ENCODE results near the gene CTNNBL1. TPM values are rescaled to one million over a fixed set of nuclear protein-coding genes. Genes with fewer than 3 reads are reported as not detected.

Gene CTNNBL1
- total RNA-seq, 2 experiments from 2014 or later: 31.1 to 33.4 TPM

- no peaks in the 10 kb centered on the region for H3K9me3 ChIP-seq (ENCODE audit: control insufficient read depth in 1 of 2, insufficient read depth in 1 of 2, low read length in 2 of 2)
- no peak overlapping the region for H3K4me3 ChIP-seq (ENCODE audit: low read length)
- H3K4me1 ChIP-seq (ENCODE audit: insufficient read depth, low read length): no peaks in the 10 kb centered on the region
- H3K36me3 Mint-ChIP-seq (ENCODE audit: low read depth): no peaks in the 10 kb centered on the region
- H3K4me1 Mint-ChIP-seq (ENCODE audit: low read depth): no peaks in the 10 kb centered on the region
- no peak overlapping the region for H3K27ac Mint-ChIP-seq
- H3K27me3 Mint-ChIP-seq: peaks cover 49% of the 10 kb centered on the region
- H3K27me3 ChIP-seq (ENCODE audit: control insufficient read depth in 1 of 2, insufficient read depth in 2 of 2, low read length in 2 of 2): peaks cover 9 to 13% of the 10 kb centered on the region in 2 experiments
- intact Hi-C loops (cut with DNase I, micrococcal nuclease): no loop called here
- no peaks in the 10 kb centered on the region for H3K9me3 Mint-ChIP-seq
- H3K27ac ChIP-seq (ENCODE audit: low read depth in 1 of 2, low read length in 2 of 2): no peak overlapping the region
- CTCF ChIA-PET: no interaction called here
- no peak overlapping the region for H3K4me3 Mint-ChIP-seq
- H3K36me3 ChIP-seq (ENCODE audit: insufficient read depth, low read length): no peaks in the 10 kb centered on the region
- ATAC-seq (ENCODE audit: poor library complexity) (no peak), DNase-seq (no peak)
- TF ChIP-seq CTCF (IDR thresholded peaks at IDR 0.05): no peak
- POLR2A ChIA-PET: no interaction called here
Measured at GRCh38 chr20:37649017-37649416, 44.8 kb upstream of the CTNNBL1 start.

GRCh38 chr20:37649676-37650370 lies 44.0 kb upstream of the CTNNBL1 start:
- ATAC-seq (ENCODE audit: poor library complexity): no peak
- Mint-ChIP-seq H3K27ac (no peak overlapping the region), H3K4me3 (no peak overlapping the region), H3K4me1 (ENCODE audit: low read depth) (no peaks in the 10 kb centered on the region), H3K27me3 (peaks cover 42% of the 10 kb centered on the region), H3K9me3 (no peaks in the 10 kb centered on the region), H3K36me3 (ENCODE audit: low read depth) (no peaks in the 10 kb centered on the region)
- DNase-seq: no peak
- no peaks in the 10 kb centered on the region for H3K9me3 ChIP-seq (ENCODE audit: control insufficient read depth in 1 of 2, insufficient read depth in 1 of 2, low read length in 2 of 2)
- peaks cover 1 to 13% of the 10 kb centered on the region in 2 experiments for H3K27me3 ChIP-seq (ENCODE audit: control insufficient read depth in 1 of 2, insufficient read depth in 2 of 2, low read length in 2 of 2)
- no peak overlapping the region for H3K4me3 ChIP-seq (ENCODE audit: low read length)
- no peak for TF ChIP-seq CTCF (IDR thresholded peaks at IDR 0.05)
- no peak overlapping the region for H3K27ac ChIP-seq (ENCODE audit: low read depth in 1 of 2, low read length in 2 of 2)
- H3K4me1 ChIP-seq (ENCODE audit: insufficient read depth, low read length): no peaks in the 10 kb centered on the region
- H3K36me3 ChIP-seq (ENCODE audit: insufficient read depth, low read length): no peaks in the 10 kb centered on the region
- ChIA-PET POLR2A (no interaction called here), CTCF (no interaction called here)
- intact Hi-C loops (cut with DNase I, micrococcal nuclease): loop anchor here in 1 of 2 experiments (5.0 kb wide), 1 partner anchor 572 kb away; no protein-coding TSS in a partner anchor

- H3K9me3 Mint-ChIP-seq: no peaks in the 10 kb centered on the region
- CTCF ChIA-PET: no interaction called here
- POLR2A ChIA-PET: no interaction called here
- no peak overlapping the region for H3K4me3 Mint-ChIP-seq
- peaks cover 34% of the 10 kb centered on the region for H3K27me3 Mint-ChIP-seq
- no peaks in the 10 kb centered on the region for H3K36me3 Mint-ChIP-seq (ENCODE audit: low read depth)
- TF ChIP-seq CTCF (IDR thresholded peaks at IDR 0.05): no peak
- H3K27ac Mint-ChIP-seq: no peak overlapping the region
- intact Hi-C loops (cut with DNase I, micrococcal nuclease): loop anchor here in 1 of 2 experiments (5.0 kb wide), 1 partner anchor 572 kb away; no protein-coding TSS in a partner anchor
- no peaks in the 10 kb centered on the region for H3K9me3 ChIP-seq (ENCODE audit: control insufficient read depth in 1 of 2, insufficient read depth in 1 of 2, low read length in 2 of 2)
- H3K4me1 ChIP-seq (ENCODE audit: insufficient read depth, low read length): no peaks in the 10 kb centered on the region
- H3K27ac ChIP-seq (ENCODE audit: low read depth in 1 of 2, low read length in 2 of 2): no peak overlapping the region
- peaks cover 0 to 10% of the 10 kb centered on the region in 2 experiments for H3K27me3 ChIP-seq (ENCODE audit: control insufficient read depth in 1 of 2, insufficient read depth in 2 of 2, low read length in 2 of 2)
- H3K36me3 ChIP-seq (ENCODE audit: insufficient read depth, low read length): no peaks in the 10 kb centered on the region
- no peaks in the 10 kb centered on the region for H3K4me1 Mint-ChIP-seq (ENCODE audit: low read depth)
- no peak overlapping the region for H3K4me3 ChIP-seq (ENCODE audit: low read length)
- ATAC-seq (ENCODE audit: poor library complexity): no peak
- DNase-seq: no peak
Measured at GRCh38 chr20:37650661-37651060, 43.2 kb upstream of the CTNNBL1 start.

All from CD4-positive, alpha-beta T cell (primary cell).